ENCODE measurements around the gene EHBP1.
"Not testable (repeated sequence)": the region's sequence is repeated elsewhere in the genome, so short reads cannot be mapped to it uniquely, and the experiment has no call there.

The EHBP1 gene

DNA sequence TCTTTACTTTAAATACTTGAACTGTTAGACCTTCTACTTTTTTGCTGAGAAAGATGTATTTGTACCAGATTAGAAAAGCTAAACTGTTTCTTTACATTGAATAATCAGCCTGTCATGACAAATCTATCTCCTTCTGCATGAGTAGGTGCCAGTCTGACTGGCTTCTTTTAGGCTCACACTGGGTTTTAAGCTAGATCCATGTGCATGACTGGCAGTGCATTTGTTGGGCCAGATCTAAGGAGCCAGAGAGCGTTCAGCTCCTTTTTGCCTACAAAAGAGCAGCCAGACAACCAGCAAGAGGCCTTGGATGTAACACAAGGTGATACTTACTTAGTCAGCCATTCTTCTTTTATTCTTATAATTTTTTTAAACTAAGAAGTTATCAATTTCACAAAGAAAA, 263.2 kb downstream of the EHBP1 start:
- no peak for DNase-seq

DNA sequence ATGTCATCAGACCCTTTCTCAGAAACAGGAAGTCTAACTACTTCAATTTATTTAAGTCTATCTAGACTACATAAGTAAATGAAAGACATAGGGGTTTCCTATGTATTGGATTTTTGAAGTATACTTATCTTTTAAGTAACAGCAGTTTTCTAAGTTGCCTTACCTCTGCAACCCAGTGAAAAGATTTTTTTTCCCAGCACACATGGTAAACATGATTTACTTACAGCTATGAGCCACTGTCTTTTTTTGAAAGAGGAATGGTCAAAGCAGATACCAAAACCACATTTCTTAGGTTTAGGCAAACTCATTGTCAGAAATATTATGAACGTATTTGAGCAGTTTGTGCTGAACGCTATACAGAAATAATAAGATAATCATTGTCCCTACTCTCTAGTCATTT, 266.4 kb downstream of the EHBP1 start:
- DNase-seq: no peak

DNA sequence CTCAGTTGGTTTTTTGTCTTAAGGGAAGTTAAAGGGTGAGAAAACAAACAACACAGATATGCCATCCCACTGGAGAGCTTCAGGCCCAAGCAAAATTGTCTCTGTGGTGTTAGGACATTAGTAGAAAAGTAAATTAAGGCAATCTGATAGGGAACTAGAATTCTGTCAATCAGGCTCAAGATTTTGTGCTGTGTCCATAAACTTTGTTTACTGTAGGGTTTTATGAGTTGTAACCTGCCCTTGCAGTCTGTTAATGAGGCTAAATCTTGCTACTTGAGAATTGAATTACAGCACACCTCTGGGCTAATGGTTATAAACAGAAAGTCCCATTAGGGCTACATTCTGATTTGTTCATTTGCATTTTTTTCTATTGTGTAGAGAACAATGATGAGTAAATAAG, 267.1 kb downstream of the EHBP1 start:
- no peak for DNase-seq

DNA sequence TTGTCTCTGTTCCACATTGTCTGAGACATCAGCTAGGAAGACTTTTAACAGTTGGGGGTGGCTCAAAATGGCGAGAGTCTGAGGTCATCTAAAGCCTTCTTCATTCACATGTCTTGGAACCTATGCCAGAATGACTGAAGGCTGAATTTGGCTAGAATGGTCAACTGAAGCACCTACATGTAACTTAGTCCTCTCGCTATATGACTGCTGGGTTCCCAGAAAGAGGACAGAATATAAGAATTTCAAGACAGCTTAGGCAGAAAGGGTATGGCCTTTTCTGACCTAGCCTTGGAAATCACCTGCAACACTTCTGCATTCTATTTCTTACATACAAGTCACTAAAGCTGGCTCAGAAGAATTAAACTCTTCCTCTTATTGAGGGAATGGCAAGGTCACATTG, 269.5 kb downstream of the EHBP1 start:
- no peak for DNase-seq

DNA sequence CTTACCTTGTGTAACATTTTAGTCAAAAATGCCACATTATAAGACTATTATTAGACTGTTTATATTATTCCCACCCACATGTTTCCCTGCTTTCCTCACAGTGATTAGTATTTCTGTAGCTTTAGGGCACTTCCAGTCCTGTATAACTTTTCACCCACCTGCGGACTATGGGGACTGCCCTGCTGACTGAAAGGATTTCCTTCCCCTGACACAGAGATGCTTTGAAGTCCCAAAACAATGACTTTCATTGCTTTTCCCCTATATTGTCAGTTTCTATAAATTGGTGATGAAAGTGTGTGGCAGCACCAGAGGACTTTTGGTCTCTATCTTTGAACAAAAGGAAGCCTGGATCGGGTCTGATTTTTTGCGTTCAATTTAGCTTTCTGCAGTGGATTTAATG, 286.1 kb downstream of the EHBP1 start:
- DNase-seq: no peak

DNA sequence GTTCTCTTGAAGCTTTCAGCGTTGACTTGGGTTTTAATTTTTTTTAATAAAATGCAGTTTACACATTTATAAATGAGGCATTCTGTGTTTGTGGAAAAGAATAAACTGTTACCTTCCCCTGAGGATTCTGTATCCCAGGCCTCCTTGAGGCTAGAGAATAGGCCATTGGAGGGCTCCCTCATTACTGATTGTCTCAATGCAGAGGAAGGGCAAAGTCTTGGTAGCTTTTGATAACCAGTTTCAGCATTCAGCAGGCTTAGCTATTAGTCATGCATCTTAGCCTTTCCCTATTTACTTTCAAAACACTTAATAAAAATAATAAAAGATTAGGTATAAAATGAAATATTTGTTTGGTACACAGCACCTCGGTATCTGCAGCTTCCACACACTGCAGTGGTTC, 287.0 kb downstream of the EHBP1 start:
- DNase-seq: no peak

DNA sequence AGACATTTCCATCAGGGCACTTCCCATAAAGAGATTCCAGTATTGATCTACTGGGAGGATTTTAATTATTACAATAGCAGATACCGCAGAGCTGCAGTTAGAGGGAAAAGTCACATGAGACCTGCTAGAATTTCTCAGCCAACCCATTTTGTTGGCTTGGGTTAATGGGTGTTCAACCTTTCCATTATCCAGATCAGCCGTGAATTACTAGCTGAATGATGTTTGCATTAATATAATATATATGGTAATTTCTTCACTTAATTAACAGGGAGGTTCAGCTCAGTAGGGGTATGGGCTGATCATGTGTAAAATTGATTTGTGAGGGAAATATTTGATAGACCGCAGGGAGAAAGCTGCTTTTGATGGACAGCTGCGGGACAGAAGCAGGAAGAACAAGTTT, 288.7 kb downstream of the EHBP1 start:
- DNase-seq: no peak

DNA sequence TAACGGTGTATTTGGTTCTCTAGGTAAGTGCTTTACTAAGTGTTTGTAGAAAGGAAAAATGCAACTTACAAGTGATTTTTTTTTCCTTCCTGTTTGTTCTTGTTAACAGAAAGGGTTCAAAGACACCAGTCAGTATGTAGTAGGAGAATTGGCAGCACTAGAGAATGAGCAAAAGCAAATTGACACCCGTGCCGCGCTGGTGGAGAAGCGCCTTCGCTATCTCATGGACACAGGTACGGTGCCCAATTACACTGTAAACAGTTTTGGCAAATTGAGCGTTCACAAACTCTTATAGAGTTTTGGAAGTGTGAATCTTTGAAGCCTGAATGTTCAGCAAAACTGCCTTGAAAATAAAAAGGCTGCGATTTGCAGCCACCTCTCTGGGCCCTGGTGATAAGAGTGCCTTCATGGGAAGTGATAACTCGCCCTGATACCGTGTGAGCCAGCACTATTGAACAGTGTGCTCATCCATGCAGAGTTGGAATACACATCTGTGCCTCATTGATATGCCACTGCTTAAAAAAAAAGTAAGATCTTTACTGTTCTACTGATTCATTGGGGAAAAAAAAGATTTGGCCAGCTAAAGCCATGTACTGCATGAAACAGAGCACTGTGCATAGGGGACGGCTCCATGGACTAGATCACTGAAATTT, 291.1 kb downstream of the EHBP1 start:
- DNase-seq: no peak

DNA sequence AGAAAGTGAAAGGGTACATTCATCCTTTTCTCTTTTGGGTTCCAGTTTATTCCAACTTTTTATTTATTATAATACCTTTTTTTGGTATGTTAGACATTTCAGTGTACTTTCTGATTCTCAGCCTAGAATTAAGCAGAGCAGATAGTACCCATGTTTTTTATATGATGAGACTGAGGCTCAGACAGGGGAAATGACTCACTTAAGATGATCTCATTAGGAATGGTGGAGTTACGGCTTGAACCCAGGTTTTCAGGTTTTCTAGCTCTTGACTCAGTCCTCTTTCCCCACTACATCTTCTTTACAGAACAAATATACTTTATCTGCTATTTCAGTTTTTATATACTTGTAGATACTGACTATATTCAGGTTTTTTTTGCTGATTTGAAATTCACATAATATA, 293.4 kb downstream of the EHBP1 start:
- DNase-seq: no peak

DNA sequence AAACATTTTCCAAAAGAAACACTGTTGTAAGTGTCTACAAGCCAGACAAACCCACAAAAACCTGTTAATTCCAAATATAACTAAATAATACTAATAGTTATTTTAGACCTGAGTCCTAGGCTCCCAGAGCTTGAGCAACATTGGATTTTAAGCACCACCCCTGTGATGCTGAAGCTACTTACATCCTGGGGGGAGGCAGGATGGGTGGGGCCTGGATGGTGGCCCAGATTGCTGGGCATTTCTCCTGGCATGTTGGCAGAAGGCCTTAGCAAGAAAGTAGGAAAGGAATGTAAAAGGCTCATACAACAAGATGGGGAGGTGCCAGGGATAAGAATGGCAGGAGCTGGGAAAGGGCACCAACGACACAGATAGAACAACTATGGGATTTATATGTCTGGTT, 294.4 kb downstream of the EHBP1 start:
- no peak for DNase-seq

DNA sequence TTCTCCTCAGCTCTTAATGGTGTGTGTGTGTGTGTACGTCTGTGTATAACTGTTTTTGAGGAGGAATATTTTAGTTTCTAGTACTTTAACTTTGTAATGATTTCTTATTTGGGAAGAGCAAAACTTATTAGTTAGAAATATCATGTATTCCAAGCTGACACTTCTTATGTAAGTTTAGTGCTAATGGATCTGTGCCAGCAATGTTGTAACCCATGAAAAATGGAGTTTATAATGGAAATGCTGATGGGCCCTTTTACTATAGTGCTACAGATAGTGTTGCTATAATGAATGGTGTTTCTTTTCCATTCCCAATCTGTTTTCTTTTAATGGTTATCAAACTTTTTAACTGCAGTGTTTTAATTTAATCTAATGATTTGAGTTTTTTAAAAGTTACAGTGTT, 295.3 kb downstream of the EHBP1 start:
- DNase-seq: no peak

DNA sequence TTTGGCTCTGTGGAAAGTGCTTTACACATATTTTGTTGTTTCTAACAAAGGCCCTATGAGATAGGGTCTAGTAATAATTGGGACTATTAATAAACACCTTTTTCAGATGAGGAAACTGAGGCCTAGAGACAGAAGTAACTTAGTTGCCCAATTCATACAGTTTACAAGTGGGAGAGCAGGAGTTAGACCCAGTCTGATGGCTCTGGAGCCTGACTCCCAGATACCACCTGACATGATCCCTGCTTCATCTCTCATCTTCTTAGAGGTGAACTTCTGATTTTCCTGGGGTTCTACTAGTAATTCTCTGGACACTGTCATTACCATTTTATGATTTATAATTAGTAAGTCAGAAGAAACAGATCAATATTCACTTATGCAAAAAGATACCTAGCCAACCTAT, 296.1 kb downstream of the EHBP1 start:
- DNase-seq: no peak

DNA sequence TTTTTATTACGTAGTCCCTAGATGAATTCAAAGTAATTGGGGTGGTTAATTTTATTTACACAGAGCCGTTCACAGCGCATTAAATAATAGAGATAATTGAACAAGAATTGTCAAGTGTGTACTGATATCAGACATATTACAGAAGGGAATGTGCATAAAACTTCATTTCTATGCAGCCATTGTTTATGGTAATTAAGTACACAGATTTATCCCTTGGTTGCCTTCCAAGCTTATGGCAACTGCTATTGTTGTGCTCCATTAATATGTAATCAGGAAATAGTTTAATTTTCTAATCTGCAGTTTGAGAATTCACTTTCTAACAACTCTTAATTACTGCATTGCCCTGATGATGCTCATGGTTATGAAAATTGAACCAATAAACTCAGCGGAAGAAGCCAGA, 297.8 kb downstream of the EHBP1 start:
- DNase-seq: no peak

DNA sequence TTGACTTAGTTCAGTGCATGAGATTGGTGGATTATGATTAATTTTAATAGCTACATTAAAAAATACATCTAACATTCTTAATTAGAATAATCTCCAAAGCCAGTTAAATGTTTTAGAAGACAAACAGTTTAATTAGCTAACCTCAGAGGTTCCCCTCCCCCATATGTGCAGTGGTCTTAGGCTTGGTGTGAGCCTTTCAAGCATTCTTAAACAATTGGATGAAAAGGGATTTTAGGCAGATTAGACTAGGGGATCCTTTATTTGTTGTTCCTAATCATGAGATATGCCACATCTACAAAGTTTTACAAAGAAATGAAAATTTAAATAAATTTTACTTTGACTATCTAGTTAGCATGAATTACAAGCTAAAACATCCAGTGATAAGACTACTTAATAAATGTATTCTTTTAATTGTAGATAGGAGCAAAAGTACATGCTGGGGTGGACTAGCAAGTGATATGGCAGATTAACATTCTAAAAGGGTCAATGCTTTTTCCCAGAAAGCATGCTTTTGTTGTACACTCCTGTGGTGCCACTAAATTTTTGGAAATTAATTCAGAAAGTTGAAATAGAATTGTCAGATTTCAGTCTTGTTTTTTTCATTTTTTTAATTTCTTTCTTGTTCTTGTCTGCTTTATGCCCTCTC, 302.4 kb downstream of the EHBP1 start:
- no peak for DNase-seq

DNA sequence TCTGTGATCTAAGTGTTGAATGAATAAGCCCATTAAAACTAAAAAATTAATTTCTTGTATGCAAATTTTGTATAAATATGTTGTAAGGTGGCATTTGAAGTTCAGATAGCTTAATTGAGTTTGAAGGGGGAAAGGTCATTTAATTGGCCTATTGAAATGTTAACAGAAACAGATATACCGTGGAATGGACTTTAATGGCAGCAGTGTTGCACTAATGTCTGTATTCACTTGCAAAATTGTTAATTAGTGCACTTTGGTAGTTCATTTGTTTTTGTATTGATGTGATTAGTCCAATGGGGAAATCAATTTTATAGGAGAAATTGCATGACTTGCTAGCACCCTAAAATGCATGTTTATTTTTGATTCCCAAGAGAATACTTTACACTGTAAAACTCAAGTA, 303.3 kb downstream of the EHBP1 start:
- DNase-seq: no peak

DNA sequence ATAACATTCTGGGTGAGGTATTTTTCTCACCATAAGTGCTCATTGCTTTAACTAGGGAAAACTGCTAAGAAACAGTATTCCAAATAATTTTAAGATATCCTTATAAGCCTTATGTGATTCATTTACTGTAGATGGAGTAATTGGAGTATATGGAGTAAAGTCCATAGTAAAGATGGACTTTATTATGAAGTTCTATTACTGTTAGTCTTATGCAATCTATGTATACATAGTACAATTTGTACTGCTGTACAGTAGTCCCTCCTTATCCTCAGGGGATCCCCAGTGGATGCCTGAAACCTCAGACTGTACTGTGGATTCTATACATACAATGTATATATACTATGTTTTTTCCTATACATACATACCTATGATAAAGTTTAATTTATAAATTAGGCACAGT, 304.0 kb downstream of the EHBP1 start:
- no peak for DNase-seq

DNA sequence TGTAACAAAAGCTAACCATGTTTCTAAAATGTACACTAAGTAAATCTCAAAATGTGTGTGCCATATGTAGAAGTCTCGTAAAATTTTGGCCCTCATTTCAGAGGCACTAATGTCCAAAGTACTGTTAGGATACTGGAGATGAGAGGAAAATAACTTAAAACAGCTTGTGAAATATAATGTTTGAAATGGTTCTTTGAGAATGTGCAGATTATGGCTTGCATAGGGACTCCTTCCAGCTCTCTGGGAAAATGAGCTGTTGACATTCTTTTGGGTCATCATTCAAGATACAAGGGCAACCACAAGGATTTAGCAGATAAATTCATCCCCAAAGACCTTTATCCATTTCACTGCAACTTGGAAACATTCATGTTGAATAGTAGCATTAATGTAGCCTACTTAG, 307.0 kb downstream of the EHBP1 start:
- no peak for DNase-seq

DNA sequence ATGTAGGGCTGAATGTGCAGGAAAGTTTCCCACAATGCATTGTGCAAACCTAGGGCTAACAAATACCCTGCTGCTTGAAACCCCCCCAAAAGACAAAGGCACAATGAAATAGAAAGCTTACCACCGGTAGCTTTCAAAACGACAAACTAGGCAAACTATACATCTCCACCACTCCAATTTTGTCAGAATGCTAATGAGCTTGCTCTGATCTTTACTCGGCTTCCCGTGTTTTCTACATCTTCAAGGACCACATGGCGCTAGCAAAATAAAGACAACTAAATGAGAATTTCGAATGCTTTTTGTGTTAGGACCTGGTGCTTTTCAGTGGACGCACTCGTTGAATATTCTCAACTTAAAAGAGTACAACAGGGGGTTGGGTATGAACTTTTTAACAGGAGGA, 307.9 kb downstream of the EHBP1 start:
- DNase-seq: no peak

DNA sequence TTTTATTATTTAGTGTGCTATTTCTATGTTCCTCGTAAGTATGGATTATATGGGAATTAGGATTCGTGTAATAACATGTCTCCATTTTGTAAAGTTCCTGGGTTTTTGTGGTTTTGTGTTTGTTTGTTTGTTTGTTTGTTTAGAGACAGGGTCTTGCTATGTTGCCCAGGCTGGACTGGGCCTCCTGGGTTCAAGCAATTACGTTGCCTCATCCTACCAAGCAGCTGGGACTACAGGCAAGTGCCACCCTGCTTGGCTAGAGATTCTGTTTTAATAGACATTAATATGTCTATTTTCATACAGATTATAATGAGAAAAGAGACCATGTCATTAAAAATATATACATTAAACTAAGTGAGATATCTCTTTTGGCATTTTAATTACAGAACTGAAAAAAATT, 309.9 kb downstream of the EHBP1 start:
- no peak for DNase-seq

DNA sequence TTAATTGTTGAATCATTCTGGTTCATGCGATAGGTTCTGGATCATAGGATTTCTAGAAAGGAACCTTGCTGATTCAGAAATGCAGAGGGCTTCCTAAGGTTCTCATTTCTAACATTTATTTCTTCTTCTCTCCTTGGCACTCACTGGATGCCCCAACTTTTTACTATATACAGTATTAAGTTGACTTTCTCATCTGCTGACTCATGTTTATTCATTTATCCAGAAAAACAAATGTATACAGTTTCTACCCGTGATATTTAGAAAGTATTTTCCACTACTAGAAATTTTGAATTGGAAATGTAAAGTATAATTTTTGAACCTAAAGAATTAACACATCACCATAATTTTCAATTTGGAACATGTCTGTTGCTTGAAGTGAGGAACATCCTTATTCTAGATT, 312.9 kb downstream of the EHBP1 start:
- DNase-seq: no peak

DNA sequence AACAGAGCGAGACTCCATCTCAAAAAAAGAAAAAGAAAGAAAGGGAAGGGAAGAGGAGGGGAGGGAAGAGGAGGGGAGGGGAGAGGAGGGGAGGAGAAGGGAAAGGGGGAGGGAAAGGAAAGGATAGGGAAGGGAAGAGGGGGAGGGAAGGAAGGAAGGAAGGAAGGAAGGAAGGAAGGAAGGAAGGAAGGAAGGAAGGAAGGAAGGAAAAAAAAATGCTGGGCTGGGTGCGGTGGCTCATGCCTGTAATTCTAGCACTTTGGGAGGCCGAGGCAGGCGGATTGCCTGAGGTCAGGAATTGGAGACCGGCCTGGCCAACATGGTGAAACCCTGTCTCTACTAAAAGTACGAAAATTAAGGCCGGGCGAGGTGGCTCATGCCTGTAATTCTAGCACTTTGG, 314.2 kb downstream of the EHBP1 start:
- DNase-seq: not testable (repeated sequence)

DNA sequence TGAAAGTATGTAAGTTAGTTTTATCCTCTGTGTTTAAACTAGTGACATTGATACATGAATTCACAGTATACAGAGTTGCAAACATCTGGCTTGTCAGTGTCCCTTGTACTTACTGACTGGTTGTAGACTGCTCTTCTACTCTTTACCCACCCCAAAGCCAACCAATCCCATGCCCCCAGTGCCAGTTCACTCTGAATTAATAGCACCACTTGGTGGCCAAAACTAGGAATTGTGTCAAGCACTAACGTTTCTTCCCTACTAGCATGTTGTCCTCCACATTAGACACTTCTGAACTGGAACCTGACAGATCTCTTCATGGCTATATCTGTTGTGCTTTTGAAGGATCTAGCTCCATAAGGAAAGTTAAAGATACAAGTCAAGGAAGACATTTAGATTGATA, 317.9 kb downstream of the EHBP1 start:
- DNase-seq: no peak

DNA sequence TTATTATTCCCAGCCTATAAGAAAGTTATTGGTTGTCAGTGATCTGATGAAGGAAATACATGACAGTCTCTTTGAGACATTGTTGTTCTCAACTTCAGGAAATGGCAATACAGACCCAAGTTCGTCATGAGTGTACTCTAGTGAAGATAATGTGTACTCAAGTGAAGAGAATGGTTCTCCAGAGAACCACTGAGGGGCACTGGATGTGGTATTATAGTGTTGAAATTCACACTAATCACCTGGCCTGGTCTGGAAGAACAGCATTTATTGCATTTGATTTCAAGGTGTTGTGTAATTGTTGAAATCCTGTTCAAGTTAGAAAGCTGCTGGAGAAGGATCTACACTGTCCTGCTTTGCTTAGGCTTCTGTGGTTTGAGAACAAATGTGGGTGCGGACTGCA, 321.7 kb downstream of the EHBP1 start:
- DNase-seq: no peak

DNA sequence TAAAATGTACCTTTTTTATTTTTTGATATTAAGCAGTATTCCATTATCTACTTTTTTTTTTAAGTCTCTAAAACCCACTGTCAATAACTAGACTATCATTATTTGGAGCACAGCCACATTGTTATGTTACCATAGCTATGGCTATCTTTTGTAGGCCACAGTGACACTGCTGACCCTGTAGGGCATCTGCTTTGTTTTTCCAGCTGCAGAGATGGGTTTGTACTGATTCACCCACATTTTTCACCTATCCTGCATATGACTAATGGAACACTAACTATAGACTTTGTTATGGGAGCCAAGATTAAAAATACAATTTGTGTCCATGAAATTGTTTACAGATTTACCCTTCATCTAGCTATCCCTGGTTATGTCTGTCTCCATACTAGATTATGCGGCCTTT, 323.5 kb downstream of the EHBP1 start:
- DNase-seq: no peak

DNA sequence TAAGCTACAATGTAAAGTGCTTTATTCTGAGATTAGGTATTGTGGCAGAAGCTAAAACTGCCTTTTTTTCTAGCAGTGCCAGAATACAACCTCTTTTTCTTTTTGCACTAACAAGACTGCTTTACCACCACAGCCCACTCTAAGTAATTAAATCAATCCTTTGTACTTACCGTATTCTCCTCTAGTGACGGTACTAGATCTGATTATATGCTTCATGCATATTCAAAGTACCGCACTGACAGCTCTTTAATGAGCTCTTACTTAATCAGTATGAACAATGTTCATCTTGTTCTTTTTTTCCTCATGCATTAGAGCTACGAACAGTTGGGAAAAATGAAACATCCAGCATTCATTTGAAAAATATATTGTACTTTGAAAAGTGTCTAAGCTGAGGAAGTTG, 329.0 kb downstream of the EHBP1 start:
- DNase-seq: no peak

Data from DMS79 treated with DMSO at 0.1 percent for 48 hours (cell line).